H1 (cell line): ENCODE measurements around the gene NBAS. TPM values are rescaled to one million over a fixed set of nuclear protein-coding genes. Genes with fewer than 3 reads are reported as not detected.

Experiments
- CTCF ChIA-PET: fragments of 300-600 bp; sonication (Branson Sonifier 250); formaldehyde crosslinking; loops from one replicate; lab custom pipeline; 2021; ENCODE audit not compliant: partially characterized antibody; lab: Charles Lee
- POLR2A ChIA-PET: fragments of 300-600 bp; sonication (Branson Sonifier 250); formaldehyde crosslinking; loops from one replicate; lab custom pipeline; 2021; ENCODE audit warnings: inconsistent platforms; ENCODE audit not compliant: partially characterized antibody; lab: Charles Lee
- DNase-seq, 2 experiments: peaks; one replicate each; pipeline versions ENCODE4 v3.0.0 to v3.0.0-alpha.2; 2010 to 2022; ENCODE audit warnings: low spot score in 2 of 2, low read depth in 1 of 2, mixed read lengths in 1 of 2
- FAIRE-seq: peaks from 2 replicates; lab custom pipeline; 2011; peaks lifted over from hg19 to GRCh38; lab: Jason Lieb, UNC
- H2AFZ ChIP-seq: 2 replicates; pipeline ENCODE4 v1.8.1; 2012; ENCODE audit warnings: low read length, inconsistent platforms
- H2AK5ac ChIP-seq: 2 replicates; pipeline ENCODE4 v1.6.1; 2013; ENCODE audit warnings: low read depth, low read length
- H2BK120ac ChIP-seq: replicated peaks from 2 replicates; pipeline ENCODE3; 2013; ENCODE audit warnings: low read depth, low read length, inconsistent platforms
- H2BK12ac ChIP-seq: 2 replicates; pipeline ENCODE4 v1.6.1; 2013; ENCODE audit warnings: low read depth, low read length
- H2BK15ac ChIP-seq: 2 replicates; pipeline ENCODE4 v1.6.1; 2013; ENCODE audit warnings: low read length
- H2BK20ac ChIP-seq: 2 replicates; pipeline ENCODE4 v1.6.1; 2013; ENCODE audit warnings: low read length
- H2BK5ac ChIP-seq: 2 replicates; pipeline ENCODE4 v1.6.1; 2013; ENCODE audit warnings: low read depth, low read length
- H3K14ac ChIP-seq: 2 replicates; pipeline ENCODE4 v1.6.1; 2013; ENCODE audit warnings: inconsistent platforms; ENCODE audit not compliant: insufficient read length
- H3K18ac ChIP-seq: 2 replicates; pipeline ENCODE4 v1.6.1; 2013; ENCODE audit warnings: low read length; ENCODE audit errors: extremely low read depth
- H3K23ac ChIP-seq: 2 replicates; pipeline ENCODE4 v1.6.1; 2013; ENCODE audit warnings: inconsistent platforms; ENCODE audit not compliant: insufficient read length
- H3K23me2 ChIP-seq: 2 replicates; pipeline ENCODE4 v1.6.1; 2013; ENCODE audit warnings: low read depth, low read length
- H3K27ac ChIP-seq: 2 replicates; pipeline ENCODE4 v1.6.1; 2011; ENCODE audit warnings: low read depth, low read length, inconsistent platforms
- H3K27me3 ChIP-seq, 4 experiments: replicated peaks in 1 of 4; 1 replicate in 1 of 4; 2 replicates in 3 of 4; pipeline versions ENCODE4 v1.6.1 to v1.8.1; 2011 to 2013; ENCODE audit warnings: low read length in 3 of 4, mild to moderate bottlenecking in 3 of 4, inconsistent platforms in 2 of 4, mixed read lengths in 2 of 4, moderate library complexity in 1 of 4; ENCODE audit not compliant: control insufficient read depth in 3 of 4, insufficient read depth in 3 of 4; ENCODE audit errors: extremely low read depth in 1 of 4
- H3K36me3 ChIP-seq, 4 experiments: 2 replicates each; pipeline versions ENCODE4 v1.6.1 to v1.8.1; 2011 to 2013; ENCODE audit warnings: mild to moderate bottlenecking in 4 of 4, low read length in 3 of 4, moderate library complexity in 2 of 4, control low read depth in 1 of 4, inconsistent platforms in 1 of 4; ENCODE audit not compliant: insufficient read depth in 4 of 4, control insufficient read depth in 2 of 4
- H3K4ac ChIP-seq: replicated peaks from 2 replicates; pipeline ENCODE3; 2013; ENCODE audit warnings: low read length, low read depth, mixed read lengths, inconsistent platforms; ENCODE audit not compliant: insufficient read length
- H3K4me1 ChIP-seq, 4 experiments: replicated peaks in 1 of 4; 1 replicate in 1 of 4; 2 replicates in 3 of 4; pipeline versions ENCODE4 v1.6.1 to v1.8.1; 2011 to 2013; ENCODE audit warnings: low read length in 3 of 4, inconsistent platforms in 2 of 4, mixed read lengths in 1 of 4; ENCODE audit not compliant: insufficient read depth in 4 of 4, control insufficient read depth in 3 of 4
- H3K4me2 ChIP-seq, 2 experiments: 2 replicates each; pipeline versions ENCODE4 v1.6.1 to v1.8.1; 2011 to 2013; ENCODE audit warnings: low read depth in 2 of 2, low read length in 2 of 2, control low read depth in 1 of 2, inconsistent platforms in 1 of 2, mild to moderate bottlenecking in 1 of 2; ENCODE audit not compliant: insufficient read depth in 1 of 2
- H3K4me3 ChIP-seq, 4 experiments: fragments of 200-600, 300-600 bp in 1 of 4; sonication (generic), shearing (Covaris generic), sonication (Bioruptor Twin) in 1 of 4; 2 replicates each; pipeline versions ENCODE4 v1.5.1 to v1.8.1; 2011 to 2016; ENCODE audit warnings: low read length in 4 of 4, low read depth in 3 of 4, control low read depth in 2 of 4, inconsistent platforms in 2 of 4, mild to moderate bottlenecking in 2 of 4, mixed read lengths in 1 of 4, moderate library complexity in 1 of 4; ENCODE audit not compliant: insufficient read depth in 2 of 4; ENCODE audit errors: extremely low read depth in 1 of 4
- H3K56ac ChIP-seq: replicated peaks from 2 replicates; pipeline ENCODE3; 2013; ENCODE audit warnings: low read depth, mild to moderate bottlenecking, mixed read lengths, low read length, inconsistent platforms; ENCODE audit not compliant: insufficient read length
- H3K79me1 ChIP-seq: 2 replicates; pipeline ENCODE4 v1.6.1; 2013; ENCODE audit warnings: low read depth, low read length, control low read depth
- H3K79me2 ChIP-seq, 2 experiments: 2 replicates each; pipeline versions ENCODE4 v1.6.1 to v1.8.1; 2012 to 2013; ENCODE audit warnings: low read length in 2 of 2, mild to moderate bottlenecking in 2 of 2, inconsistent platforms in 1 of 2; ENCODE audit not compliant: insufficient read depth in 2 of 2, control insufficient read depth in 1 of 2
- H3K9ac ChIP-seq, 4 experiments: replicated peaks in 1 of 4; 1 replicate in 1 of 4; 2 replicates in 3 of 4; pipeline versions ENCODE4 v1.6.1 to v1.8.1; 2011 to 2013; ENCODE audit warnings: low read depth in 3 of 4, low read length in 3 of 4, control low read depth in 2 of 4, mild to moderate bottlenecking in 2 of 4, moderate library complexity in 2 of 4, inconsistent platforms in 1 of 4; ENCODE audit errors: extremely low read depth in 1 of 4
- H3K9me3 ChIP-seq, 2 experiments: 2 replicates each; pipeline versions ENCODE4 v1.6.1 to v1.8.1; 2012 to 2013; ENCODE audit warnings: mild to moderate bottlenecking in 2 of 2, moderate library complexity in 2 of 2, control low read depth in 1 of 2, inconsistent platforms in 1 of 2, low read depth in 1 of 2, low read length in 1 of 2, mixed read lengths in 1 of 2; ENCODE audit not compliant: insufficient read depth in 2 of 2
- H4K20me1 ChIP-seq, 2 experiments: replicated peaks in 1 of 2; 2 replicates each; pipeline versions ENCODE3 to v1.8.1; 2011 to 2013; ENCODE audit warnings: inconsistent platforms in 2 of 2, low read length in 2 of 2, mild to moderate bottlenecking in 1 of 2; ENCODE audit not compliant: insufficient read depth in 2 of 2, control insufficient read depth in 1 of 2
- H4K5ac ChIP-seq: 2 replicates; pipeline ENCODE4 v1.6.1; 2013; ENCODE audit warnings: low read length, low read depth, mixed read lengths, inconsistent platforms; ENCODE audit not compliant: insufficient read length
- H4K8ac ChIP-seq: 2 replicates; pipeline ENCODE4 v1.8.0; 2013; ENCODE audit warnings: mild to moderate bottlenecking, moderate library complexity, low read length, inconsistent platforms; ENCODE audit not compliant: insufficient read depth; ENCODE audit errors: extremely low read depth
- H4K91ac ChIP-seq: replicated peaks from 2 replicates; pipeline ENCODE3; 2013; ENCODE audit warnings: low read length, mixed read lengths, inconsistent platforms; ENCODE audit not compliant: insufficient read length
- FOSL1 ChIP-seq: IDR thresholded peaks from 2 replicates; pipeline ENCODE4 v1.6.1; 2011; ENCODE audit warnings: mild to moderate bottlenecking, low read depth, low read length, moderate library complexity; ENCODE audit not compliant: insufficient read depth
- GABPA ChIP-seq: IDR thresholded peaks from 2 replicates; pipeline ENCODE4 v1.6.1; 2011; ENCODE audit warnings: mild to moderate bottlenecking, low read length, moderate library complexity, borderline replicate concordance; ENCODE audit not compliant: insufficient read depth
- JUND ChIP-seq: IDR thresholded peaks from 2 replicates; pipeline ENCODE4 v1.6.1; 2011; ENCODE audit warnings: mild to moderate bottlenecking, improper control_type of control experiment, low read length
- KDM4A ChIP-seq: IDR thresholded peaks from one replicate; pipeline ENCODE4 v1.7.1; 2012; ENCODE audit warnings: low read depth, mild to moderate bottlenecking, moderate library complexity, low read length, inconsistent platforms; ENCODE audit not compliant: severe bottlenecking
- POLR2A ChIP-seq, 2 experiments: IDR thresholded peaks; 1 replicate in 1 of 2; 2 replicates in 1 of 2; pipeline ENCODE4 v1.6.1; 2011; ENCODE audit warnings: low read depth in 2 of 2, low read length in 2 of 2, mild to moderate bottlenecking in 2 of 2; ENCODE audit errors: control extremely low read depth in 1 of 2
- SP1 ChIP-seq: IDR thresholded peaks from 2 replicates; pipeline ENCODE4 v1.6.1; 2011; ENCODE audit warnings: low read depth, low read length
- SP2 ChIP-seq: IDR thresholded peaks from 2 replicates; pipeline ENCODE4 v1.6.1; 2012; ENCODE audit warnings: mild to moderate bottlenecking, low read length, inconsistent platforms
- SP4 ChIP-seq: IDR thresholded peaks from 2 replicates; pipeline ENCODE4 v1.6.1; 2012; ENCODE audit warnings: low read length, inconsistent platforms
- SRF ChIP-seq: IDR thresholded peaks from 2 replicates; pipeline ENCODE4 v1.6.1; 2011; ENCODE audit warnings: mild to moderate bottlenecking, low read depth, low read length, moderate library complexity
- WGBS, 2 experiments: shearing (Covaris generic) in 1 of 2; methylation state at CpG; one replicate each; pipeline versions ENCODE4 v1.1.6 to v1.1.7; 2013 to 2015; ENCODE audit warnings: low lambda C conversion rate in 2 of 2, mixed read lengths in 2 of 2, inconsistent platforms in 1 of 2, low coverage in 1 of 2, missing lambda C conversion rate in 1 of 2; ENCODE audit not compliant: insufficient replicate concordance in 2 of 2, insufficient coverage in 1 of 2, insufficient read length in 1 of 2; ENCODE audit errors: extremely low coverage in 1 of 2, missing lambda C conversion rate in 1 of 2; 5-methylcytosine and 5-hydroxymethylcytosine counted together
- polyA plus RNA-seq, 7 experiments: library from polyadenylated mRNA; depleted of rRNA in 3 of 7; stranded (reverse) in 5 of 7; unstranded in 2 of 7; fragments of >200 nt in 5 of 7; fragments of 200-250 nt in 2 of 7; gene quantifications; 1 replicate in 5 of 7; 2 replicates in 1 of 7; 4 replicates in 1 of 7; pipeline versions ENCODE4 v1.2.1 to v1.2.3, GENCODE V29; 2011 to 2013; ENCODE audit warnings: missing spikeins in 2 of 7, mixed read lengths in 2 of 7
- total RNA-seq: library from RNA; stranded (reverse); fragmentation: NEBNext Ultra II Directional; extraction: Animal tissue kit (Norgen Biotek cat#: 25700); gene quantifications from 2 replicates; pipeline ENCODE4 v1.2.1, GENCODE V29; 2021
- TF ChIP-seq, protein P1 (sequence below): IDR thresholded peaks from 2 replicates; pipeline ENCODE4 v1.6.1; 2012; ENCODE audit warnings: inconsistent platforms

The NBAS gene
- total and polyA plus RNA-seq, 2 of the 8 experiments (the other 6 are each of a cell fraction or from before 2014, with no cell fraction given) = 19.6 to 34.8 TPM

DNA sequence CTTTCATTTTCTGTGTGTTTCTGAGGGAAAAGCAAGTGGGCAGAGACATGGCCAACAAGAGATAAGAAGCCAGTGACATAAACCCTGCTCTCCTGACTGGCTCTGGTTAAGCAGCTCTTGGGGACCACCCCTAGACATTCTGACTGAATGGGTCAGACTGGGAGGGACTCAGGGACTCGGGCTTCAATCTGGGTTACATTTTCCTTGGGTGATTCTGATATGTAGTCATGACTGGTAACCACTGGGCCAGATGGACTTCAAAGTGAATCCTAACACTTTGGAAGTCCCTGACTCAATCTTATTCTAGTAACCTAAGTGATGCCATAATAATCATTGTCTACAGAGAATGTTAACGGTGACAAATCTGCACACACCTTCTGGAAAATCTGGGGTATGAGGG, 397.8 kb downstream of the NBAS start:
- no peak overlapping the region for H3K56ac ChIP-seq
- TF ChIP-seq JUND = no peak
- no peak for TF ChIP-seq SRF
- TF ChIP-seq, protein P1, sequence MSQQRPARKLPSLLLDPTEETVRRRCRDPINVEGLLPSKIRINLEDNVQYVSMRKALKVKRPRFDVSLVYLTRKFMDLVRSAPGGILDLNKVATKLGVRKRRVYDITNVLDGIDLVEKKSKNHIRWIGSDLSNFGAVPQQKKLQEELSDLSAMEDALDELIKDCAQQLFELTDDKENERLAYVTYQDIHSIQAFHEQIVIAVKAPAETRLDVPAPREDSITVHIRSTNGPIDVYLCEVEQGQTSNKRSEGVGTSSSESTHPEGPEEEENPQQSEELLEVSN = no peak
- no peak for TF ChIP-seq KDM4A
- TF ChIP-seq SP4 = no peak
- TF ChIP-seq GABPA = no peak
- TF ChIP-seq SP2 = no peak
- TF ChIP-seq SP1 = no peak
- no peak for TF ChIP-seq POLR2A (IDR thresholded peaks at IDR 0.05; ENCODE audit: control extremely low read depth in 1 of 2, low read depth in 2 of 2, low read length in 2 of 2)
- TF ChIP-seq FOSL1 = no peak
- H3K14ac ChIP-seq = no peak overlapping the region
- CTCF ChIA-PET = interaction anchor here (1.0 to 2.0 kb wide), 2 partner anchors 7 to 106 kb away, joined by 3 to 10 read pairs; no protein-coding TSS in a partner anchor
- H2BK5ac ChIP-seq = no peak overlapping the region
- H4K5ac ChIP-seq = no peak overlapping the region
- H2AFZ ChIP-seq = no peak overlapping the region
- no peaks in the 10 kb centered on the region for H3K23me2 ChIP-seq
- peaks cover 0 to 12% (median 3%) of the 10 kb centered on the region in 4 experiments; a peak in 5 of 7 replicates for H3K4me1 ChIP-seq
- no peak for FAIRE-seq
- POLR2A ChIA-PET = no interaction called here
- no peak overlapping the region for H2BK20ac ChIP-seq
- 82% methylated on average over 2 of the region's 2 CpGs; no CpG with 5 or more reads in 1 of the 2 experiments for WGBS, 2 experiments
- H3K4ac ChIP-seq = no peak overlapping the region
- no peaks in the 10 kb centered on the region for H3K36me3 ChIP-seq
- H3K27me3 ChIP-seq = no peaks in the 10 kb centered on the region
- no peaks in the 10 kb centered on the region for H3K79me2 ChIP-seq
- H3K27ac ChIP-seq = no peak overlapping the region
- no peak overlapping the region for H2AK5ac ChIP-seq
- H2BK12ac ChIP-seq = no peak overlapping the region
- H2BK15ac ChIP-seq = no peak overlapping the region
- H4K91ac ChIP-seq = no peak overlapping the region
- H2BK120ac ChIP-seq = no peak overlapping the region
- no peak overlapping the region for H4K8ac ChIP-seq
- no peak overlapping the region for H3K4me3 ChIP-seq
- no peak overlapping the region for H3K23ac ChIP-seq
- no peaks in the 10 kb centered on the region for H3K9me3 ChIP-seq
- H4K20me1 ChIP-seq = no peaks in the 10 kb centered on the region
- no peak overlapping the region for H3K18ac ChIP-seq
- no peak overlapping the region for H3K4me2 ChIP-seq
- no peaks in the 10 kb centered on the region for H3K79me1 ChIP-seq
- H3K9ac ChIP-seq = no peak overlapping the region
- DNase-seq = no peak
